Fibroblast of skin of left biceps (primary cell): ENCODE measurements around the gene ICA1.

Experiments
- DNase-seq, 2 experiments: peaks; one replicate each; pipeline ENCODE4 v3.0.0-alpha.2; 2013; ENCODE audit warnings: low read depth in 2 of 2

ICA1 gene

DNA sequence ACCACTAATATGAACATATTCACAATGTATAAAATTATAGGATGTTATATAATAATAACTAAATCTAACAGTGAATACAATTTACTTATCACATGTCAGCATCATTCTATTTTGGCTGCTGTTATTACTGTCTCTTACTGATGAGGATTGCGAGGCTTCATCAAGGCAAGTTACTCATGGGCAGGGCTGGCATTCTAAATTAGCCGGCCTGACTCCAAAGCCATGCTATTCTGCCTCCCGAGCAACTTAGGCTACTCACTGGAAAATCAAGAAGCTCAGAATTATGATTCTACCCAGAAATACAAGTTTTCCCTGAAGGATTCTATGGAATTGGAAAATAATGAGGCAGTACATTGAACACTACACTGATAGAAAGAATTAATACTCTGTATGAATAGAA is 101.7 kb downstream of the ICA1 start:
- no peak for DNase-seq

DNA sequence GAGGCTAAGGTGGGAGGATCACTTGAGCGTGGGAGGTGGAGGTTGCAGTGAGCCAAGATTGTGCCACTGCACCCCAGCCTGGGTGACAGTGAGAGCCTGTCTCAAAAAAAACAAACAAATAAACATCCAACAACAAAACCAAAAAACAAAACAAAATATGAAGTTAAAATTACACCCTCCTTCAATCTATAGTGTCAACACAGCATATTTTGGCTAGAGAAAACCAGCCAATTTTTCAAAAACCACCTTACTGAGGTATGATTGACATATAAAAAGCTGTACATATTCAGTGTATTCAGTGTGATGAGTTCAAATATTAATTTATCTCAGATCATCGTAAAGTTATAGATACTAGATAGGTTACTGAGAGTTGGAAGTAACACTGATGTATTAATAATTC is 102.4 kb downstream of the ICA1 start:
- DNase-seq = no peak

DNA sequence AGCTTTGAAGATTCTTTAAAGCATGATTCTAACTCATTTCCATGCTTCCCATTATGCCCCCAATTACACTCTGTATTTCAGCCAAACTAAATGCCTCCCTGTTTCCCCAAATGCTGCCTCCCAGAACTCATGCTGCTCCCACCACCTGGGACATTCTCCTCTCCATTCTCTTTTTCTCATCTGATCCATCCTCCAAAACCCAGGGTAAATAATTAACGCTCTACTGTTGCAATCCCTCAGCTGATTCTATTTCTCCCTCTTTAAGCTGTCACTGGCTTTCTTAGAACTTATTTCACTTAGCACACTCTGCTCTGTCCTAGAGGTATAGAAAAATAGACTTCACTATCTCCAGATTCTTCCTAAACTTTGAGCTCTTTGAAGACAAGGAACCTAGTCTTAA is 104.7 kb downstream of the ICA1 start:
- DNase-seq = no peak

DNA sequence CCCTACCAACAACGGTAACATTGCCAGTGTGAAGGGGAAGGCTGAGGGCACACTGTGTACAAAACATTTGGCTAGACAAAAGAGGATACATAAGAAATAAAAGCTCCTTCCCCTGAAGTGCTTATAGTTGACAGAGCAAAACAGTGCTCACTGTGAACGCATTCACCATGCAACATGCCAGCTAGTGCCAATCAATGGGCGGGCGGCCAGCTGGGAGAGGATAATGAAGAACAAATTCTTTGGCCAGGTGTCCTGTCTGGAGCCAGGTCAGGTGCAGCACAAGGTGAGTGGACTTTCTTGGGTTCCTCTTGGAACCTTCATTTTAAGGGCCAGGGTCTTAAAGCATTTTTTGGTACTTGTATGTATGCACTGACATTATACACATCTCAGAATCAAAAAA is 106.1 kb downstream of the ICA1 start:
- DNase-seq = no peak

DNA sequence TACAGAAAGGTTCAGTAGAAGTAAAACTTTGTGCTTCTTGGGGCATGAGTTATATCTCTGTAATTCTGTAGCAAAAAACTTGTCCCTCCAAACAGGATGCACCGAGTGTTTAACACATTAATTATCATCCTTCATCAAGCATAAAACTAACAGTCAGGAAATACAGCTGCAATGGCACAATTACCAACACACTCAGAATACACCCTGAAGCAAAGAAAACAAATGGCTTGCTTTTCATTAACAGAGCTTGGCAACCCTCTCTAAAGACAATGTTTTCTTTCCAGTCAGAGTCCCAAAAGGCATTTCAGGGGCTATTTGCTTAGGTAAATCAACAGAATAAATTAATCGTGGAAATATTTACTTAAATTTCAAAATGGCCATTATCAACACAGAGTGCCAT is 107.7 kb downstream of the ICA1 start:
- DNase-seq = no peak

DNA sequence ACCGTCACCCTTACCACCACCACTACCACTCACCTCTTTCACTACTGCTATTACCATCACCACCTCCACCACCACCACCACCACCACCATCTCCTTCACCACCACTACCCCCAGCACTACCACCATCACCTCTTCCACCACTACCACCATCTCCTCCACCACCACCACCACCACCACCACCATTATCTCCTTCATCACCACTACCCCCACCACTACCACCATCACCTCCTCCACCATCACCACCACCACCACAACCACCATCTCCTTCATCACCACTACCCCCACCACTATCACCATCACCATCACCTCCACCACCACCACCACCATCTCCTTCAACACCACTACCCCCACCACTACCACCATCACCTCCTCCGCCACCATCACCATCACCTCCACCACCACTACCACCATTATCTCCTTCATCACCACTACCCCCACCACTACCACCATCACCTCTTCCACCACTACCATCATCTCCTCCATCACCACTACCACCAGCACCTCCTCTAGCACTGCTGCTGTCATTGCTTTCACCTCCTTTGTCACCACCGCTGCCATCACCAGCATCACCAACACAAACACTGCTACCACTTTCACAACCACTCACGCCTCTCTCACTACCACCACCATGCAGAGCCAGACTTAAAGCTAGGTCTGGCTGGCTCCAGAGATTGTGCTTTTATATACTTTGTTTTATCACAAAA is 109.3 kb downstream of the ICA1 start:
- DNase-seq = no peak

DNA sequence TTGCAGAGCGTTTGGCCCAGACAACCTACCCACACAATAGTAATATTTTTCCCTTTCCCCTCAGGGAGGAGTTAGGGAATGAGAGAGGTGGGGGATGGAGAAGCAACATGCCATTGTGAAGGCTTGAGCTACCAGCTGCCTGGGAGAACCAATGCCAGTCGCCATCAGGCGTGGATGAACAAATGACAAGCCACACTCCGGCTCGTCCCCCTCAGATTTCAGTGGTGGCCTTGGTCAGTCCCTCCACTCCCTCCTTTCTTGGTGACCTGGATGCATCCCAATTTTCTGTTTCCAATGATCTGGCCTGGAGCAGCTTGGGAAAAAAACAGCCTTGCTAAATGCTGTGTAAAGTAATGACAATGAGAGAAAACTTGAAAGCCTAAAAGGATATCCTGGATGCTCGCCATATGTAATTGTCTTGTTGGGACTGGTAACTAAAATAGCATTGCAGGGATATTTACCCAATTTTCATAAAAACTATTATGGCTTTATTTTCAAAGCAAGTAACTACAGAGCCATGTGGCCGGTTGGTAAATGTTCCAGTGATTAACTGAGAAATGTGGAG is 110.7 kb downstream of the ICA1 start:
- no peak for DNase-seq

DNA sequence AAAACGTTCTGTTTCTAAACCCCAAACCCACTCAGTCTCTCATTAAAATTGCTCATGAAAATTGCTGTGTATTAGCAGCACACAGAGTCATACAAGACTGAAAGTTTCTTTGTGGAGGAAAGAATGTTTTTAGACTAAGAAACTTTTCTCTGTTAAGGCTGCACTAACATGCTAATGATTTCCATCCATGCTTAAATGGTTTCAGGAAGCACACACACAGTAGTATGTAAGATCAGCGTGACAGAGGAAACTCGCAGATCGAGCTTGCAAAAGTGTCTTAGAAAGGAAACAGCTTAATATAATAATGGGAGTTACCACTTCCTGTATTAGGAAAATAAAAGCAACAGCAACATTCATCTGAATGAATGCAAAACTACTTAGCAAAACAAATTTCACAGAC is 112.7 kb downstream of the ICA1 start:
- no peak for DNase-seq

DNA sequence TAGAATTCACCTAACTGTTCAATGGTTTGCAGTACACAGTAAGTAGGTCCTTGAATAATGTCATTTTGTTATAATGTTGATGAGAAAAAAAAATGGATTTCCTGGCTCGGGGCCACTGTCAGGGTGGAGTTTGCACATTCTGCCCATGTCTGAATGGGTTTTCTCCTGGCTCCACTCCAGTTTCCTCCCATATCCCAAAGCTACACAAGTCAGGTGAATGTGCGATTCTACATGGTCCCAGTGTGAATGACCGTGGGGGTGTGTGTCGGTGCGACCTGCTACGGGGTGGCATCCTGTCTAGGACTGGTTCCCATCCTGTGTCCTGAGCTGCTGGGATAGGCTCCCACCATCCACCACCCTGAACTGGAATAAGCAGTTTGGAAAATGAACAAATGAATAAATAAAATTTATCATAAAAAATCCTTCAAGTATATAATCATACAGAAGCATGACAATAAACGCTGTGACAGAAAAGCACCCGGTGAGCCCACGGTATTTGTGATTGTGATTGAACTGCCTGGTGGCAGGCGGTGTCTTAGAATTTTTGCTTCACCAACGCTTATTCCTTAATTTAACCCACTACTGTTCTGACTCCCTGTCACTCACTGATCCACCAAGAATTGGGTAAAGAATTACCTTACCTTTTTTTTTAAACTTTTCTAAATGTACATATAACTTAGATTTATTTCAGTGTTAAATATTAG is 114.1 kb downstream of the ICA1 start:
- DNase-seq = no peak

DNA sequence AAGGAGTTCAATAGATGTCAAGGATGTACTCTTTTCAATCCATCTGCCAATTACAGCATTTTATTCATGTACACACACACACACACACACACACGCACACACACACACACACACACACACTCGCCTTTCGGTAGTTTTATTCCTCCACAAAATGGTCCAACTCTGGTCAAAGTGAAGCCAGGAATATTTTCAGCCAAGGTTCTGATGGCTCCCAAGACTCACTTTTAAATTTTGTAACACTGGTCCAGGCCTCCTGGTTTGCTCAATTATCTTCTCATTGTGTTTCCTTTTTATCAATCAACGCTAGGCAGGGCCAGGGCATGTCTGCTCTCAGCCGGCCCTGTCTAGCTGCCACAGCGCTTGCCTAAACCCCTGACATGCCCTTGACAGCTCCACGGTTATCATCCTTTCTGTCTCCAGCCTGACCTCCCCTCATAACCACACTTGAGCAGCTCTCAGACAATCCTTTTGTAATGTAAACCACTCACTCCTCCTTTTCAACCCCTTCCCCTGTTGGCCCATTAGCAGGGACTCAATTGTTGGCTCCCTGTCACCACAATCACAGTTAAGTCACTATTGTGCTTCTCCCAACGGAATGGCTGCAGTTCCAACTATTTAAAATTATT is 115.1 kb downstream of the ICA1 start:
- no peak for DNase-seq

DNA sequence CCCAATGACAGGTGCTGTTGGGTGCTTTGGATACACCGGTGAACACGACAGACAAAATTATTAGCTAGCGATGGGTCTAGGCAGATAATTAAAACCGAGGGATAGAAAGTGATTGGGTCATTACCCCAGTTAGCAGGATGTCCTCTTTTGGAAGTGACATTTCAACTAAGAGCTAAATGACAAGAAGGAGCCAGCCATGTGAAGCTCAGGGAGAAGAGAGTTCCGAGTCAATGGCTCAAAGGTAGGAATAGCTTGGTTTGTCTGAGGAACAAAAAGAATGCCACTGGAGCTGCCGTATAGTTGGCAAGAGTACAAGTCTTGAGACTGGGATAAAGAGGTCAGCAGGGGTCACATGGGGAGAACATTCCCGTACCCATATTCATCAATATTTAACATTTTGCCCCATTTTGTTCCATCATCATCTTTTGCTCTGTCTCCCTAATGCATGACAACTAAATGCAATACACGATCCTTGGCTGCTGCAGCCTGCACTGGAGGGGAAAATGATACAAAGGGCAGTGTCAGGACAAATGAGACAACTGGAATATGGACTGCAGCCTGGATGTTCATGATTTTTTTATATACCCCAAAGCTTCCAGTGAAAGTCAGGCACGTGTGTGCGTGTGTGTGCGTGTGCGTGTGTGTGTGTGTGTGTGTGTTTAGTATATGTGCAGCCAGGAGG is 115.7 kb downstream of the ICA1 start:
- no peak for DNase-seq

DNA sequence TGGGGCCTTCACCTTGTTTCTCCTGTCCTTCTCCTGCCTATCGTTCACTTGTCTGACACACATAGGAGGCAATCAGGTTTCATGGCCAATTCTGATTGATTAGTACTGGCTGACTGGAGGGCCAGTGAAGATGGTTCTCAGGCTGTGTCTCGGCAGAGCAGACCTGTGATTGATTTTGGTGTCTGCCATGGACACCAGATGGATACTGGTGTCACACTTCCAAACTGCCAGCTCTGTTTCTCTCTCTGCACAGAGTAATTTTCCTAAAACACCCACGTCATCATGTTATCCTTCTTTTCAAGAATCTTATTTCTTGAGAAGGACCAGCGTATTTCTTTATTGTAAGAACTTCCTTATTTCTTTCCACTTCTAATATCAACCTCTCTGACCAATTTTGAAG is 117.1 kb downstream of the ICA1 start:
- DNase-seq = no peak

DNA sequence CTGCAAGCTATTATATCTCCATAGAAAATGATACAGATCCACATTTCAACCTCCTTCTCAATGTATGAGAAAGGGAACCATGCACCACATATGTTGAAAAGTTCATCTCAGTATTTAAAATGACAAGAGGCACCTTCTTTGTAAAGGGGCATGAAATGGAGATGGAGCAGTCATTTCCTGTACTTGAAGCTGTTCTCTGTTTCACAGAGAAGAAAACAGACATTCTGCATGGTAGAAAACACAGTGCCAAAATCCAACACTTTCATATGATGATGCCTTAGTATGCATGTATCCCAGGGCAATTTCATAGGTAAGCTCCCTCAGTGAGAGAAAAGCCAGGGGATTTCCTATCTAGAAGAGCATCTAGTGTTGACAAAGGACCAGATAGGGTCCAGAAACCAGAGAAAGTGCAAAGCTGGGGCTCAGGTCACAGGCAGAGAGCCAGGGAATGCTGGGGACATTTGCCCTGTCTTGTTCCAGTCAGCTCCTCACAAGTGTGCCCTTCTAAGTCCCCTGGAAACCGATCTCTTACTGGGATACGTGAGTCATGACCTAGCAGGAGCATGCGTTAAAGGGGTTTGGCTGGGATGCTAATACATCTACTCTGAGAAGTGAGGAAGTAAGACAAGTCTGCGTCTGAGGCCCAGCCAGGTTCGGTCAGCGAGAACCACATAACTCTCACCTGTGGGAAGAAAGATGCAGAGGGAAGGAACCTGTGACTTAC is 118.7 kb downstream of the ICA1 start:
- DNase-seq = no peak

DNA sequence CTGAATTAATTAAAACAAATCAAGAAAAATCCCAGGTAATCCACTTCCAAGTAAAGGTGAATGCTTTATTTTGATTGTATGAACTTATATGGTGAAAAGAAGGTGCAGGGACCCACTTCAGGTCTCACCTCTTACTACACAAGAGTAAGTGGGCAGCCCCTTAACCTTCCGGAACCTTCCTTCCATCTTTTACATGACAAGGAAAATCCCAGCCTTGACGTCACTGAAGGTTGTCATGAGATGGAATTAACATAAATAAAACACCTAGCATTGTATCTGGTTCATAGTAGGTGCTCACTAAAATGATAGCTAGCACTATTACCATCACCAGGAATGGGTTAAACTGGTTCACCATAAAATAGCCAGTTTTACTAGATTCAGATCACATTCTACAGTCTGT is 119.5 kb downstream of the ICA1 start:
- DNase-seq = no peak

DNA sequence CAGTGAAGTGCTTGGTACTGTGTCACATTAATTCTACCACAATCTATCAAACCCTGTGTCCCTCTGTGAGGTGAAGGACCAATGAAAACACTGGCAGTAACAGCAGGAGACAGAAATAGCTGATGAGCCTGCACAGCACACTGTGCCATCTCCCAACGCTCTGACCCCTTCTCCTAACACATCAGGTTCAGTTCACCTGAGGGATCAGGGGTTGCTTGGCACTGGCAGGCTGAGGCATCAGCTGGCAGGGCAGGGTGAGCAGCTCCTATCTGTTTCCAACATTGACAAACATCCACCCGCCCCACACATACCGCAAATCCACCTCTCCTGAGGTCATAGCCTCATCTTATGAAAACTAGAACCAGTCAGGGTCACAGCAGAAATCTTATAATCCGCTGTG is 120.9 kb downstream of the ICA1 start:
- DNase-seq = no peak

DNA sequence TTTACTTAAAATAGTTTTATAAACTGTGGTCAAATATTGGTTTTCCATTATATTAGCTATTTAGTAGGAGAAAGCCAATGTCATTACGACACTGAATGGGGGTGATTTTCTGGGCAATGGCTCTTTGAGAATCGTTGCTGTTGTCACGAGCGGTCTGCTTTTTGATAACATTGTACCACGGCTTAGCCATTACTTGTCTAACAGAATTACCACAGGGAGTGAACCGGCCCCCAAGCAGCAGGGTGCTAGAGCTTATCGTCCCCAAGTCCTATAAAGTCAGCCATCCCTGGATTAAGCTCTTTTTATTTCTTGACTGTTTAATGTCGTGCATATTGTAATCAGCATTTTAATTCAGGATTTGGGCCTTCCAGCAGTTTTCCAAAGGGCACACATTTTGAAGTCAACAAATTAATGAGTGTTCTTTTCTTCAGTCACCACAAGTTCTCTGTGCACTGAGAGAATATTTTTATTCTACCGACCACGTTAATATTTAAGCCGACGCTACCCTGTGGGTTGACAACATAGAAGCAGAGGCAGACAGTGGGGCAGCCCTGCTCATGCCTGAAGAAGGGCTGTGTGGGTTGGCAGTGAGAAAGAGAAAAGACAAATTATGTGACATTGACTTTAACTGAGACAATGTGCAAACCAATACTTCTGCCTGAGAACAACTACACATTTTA is 125.8 kb downstream of the ICA1 start:
- no peak for DNase-seq

DNA sequence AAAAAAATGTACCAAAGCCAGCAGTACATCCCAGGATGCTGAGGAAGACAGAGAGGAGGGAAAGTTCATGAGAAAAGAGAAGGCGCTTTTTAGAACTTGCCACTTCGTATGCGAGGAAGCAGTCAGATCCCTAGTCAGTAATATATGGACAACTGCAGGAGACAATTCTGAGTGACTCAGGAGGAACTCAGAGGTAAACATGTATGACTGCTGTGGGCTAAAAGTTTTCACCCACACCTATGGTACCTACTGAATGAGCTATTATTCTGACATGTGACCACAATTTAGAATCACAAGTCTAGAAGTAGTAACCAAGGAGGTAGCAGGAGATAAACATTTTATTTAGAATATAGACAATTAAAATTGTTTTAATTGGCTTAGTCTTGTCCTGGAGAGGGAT is 126.5 kb downstream of the ICA1 start:
- no peak for DNase-seq

DNA sequence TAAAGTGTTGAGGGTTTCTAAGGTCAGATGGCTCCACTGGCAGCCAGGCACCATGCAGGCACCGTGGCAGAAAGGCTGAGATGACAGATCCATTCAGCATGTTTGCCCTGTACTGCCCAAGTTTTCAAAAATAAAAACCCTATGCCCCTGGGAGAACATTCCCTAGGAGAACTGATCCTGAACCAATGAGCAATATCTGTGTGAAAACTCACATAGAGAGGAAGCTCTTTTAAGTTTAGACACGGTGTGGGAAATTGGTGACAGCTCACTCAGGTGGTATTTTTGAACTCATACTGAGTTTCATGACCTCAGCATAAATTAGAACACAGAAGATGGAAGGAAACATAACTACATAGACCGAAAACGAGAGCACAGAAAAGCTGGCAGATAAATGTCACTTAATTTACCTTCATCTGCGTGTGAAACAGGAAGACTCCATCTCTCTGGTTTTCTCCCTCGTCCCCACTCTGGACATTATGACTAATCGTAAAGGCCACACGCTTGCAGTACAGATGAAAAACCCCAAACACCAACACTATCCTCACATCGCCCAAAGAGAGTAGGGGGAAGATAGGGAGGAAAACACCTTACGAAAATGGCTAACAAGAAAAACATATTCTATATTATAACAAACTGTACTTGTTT is 127.8 kb downstream of the ICA1 start:
- DNase-seq = no peak

DNA sequence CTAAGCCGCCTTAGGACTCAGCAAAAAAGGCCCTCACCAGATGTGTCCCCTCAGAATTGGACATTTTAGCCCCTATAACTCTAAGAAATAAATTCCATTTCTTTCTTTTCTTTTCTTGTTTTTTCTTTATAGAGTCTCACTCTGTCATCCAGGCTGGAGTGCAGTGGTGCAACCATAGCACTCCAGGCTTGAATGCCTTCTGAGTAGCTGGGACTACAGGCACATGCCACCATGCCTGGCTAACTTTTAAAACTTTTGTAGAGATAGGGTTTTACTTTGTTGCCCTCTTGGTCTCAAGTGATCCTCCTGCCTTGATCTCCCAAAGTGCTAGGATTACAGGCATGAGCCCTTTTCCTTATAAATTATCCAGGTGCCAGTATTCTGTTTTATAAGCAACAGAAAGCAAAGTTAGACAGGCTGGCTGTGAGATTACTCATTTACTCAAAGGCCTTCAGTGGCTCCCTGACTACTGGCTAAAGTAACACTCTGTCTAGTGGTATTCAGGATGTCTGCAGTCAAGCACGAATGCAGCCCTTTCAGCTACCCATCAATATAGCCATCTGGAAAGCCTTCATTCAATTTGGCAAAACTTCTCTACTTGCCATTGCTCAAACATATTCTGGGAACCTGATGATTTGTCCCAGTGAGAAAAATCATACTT is 128.6 kb downstream of the ICA1 start:
- no peak for DNase-seq
